Suprapubic skin (tissue), 4 donors: ENCODE results near the gene CDH1.

Source experiments
- EP300 ChIP-seq: sonication (generic); formaldehyde crosslinking; IDR thresholded peaks from one replicate; pipeline ENCODE4 v1.6.1; 2017; ENCODE audit warnings: antibody characterized with exemption
- POLR2A ChIP-seq, 2 donors: fragments of 450-650 bp; IDR thresholded peaks; one replicate each; pipeline ENCODE4 v1.6.1; 2017; ENCODE audit warnings: antibody characterized with exemption in 2 of 2, mild to moderate bottlenecking in 2 of 2, moderate library complexity in 2 of 2
- POLR2AphosphoS5 ChIP-seq, 3 donors: sonication (generic); formaldehyde crosslinking; IDR thresholded peaks; one replicate each; pipeline ENCODE4 v1.6.1; 2017; ENCODE audit warnings: antibody characterized with exemption in 3 of 3
- TF ChIP-seq, protein P1 (sequence below), 2 donors: fragments of 200-600 bp in 1 of 2; fragments of 450-650 bp in 1 of 2; sonication (generic) in 1 of 2; IDR thresholded peaks; one replicate each; pipeline ENCODE4 v1.5.1; 2016 to 2019; ENCODE audit warnings: antibody characterized with exemption in 2 of 2, mild to moderate bottlenecking in 1 of 2, moderate library complexity in 1 of 2

DNA sequence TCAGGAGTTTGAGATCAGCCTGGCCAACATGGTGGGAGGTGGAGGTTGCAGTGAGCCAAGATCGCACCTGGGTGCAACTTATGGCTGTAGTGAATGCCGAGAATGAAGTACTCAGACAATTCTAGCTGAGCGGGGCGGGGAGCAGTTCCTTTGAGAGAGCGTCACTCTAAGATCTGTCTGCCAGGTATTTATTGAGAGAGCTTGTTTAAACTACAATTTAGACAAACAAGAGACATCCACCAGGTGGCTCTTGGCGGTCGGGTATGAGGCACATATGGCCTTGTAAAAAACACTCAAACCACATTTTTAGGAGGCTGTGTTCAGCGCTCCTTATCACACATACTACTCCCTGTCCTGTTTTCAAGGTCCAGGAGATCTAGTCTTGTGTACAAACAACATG, 40.6 kb upstream of the CDH1 start:
- TF ChIP-seq POLR2A (IDR thresholded peaks at IDR 0.05) (no peak), POLR2AphosphoS5 (IDR thresholded peaks at IDR 0.05) (no peak), EP300 (no peak)
- TF ChIP-seq, protein P1, sequence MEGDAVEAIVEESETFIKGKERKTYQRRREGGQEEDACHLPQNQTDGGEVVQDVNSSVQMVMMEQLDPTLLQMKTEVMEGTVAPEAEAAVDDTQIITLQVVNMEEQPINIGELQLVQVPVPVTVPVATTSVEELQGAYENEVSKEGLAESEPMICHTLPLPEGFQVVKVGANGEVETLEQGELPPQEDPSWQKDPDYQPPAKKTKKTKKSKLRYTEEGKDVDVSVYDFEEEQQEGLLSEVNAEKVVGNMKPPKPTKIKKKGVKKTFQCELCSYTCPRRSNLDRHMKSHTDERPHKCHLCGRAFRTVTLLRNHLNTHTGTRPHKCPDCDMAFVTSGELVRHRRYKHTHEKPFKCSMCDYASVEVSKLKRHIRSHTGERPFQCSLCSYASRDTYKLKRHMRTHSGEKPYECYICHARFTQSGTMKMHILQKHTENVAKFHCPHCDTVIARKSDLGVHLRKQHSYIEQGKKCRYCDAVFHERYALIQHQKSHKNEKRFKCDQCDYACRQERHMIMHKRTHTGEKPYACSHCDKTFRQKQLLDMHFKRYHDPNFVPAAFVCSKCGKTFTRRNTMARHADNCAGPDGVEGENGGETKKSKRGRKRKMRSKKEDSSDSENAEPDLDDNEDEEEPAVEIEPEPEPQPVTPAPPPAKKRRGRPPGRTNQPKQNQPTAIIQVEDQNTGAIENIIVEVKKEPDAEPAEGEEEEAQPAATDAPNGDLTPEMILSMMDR (IDR thresholded peaks at IDR 0.05) = no peak
